Neuronal stem cell (in vitro differentiated cells): ENCODE data around the gene AIG1.

Source experiments
- DNase-seq: peaks from one replicate; pipeline ENCODE4 v3.0.0-alpha.2; 2013; ENCODE audit warnings: low spot score
- H2AFZ ChIP-seq: one replicate; pipeline ENCODE4 v1.6.1; 2013; ENCODE audit warnings: mild to moderate bottlenecking, low read length, inconsistent platforms
- H2AK5ac ChIP-seq: 2 replicates; pipeline ENCODE4 v1.6.1; 2013; ENCODE audit warnings: low read depth, mild to moderate bottlenecking, inconsistent platforms, low read length, moderate library complexity, mixed read lengths
- H2BK120ac ChIP-seq: 2 replicates; pipeline ENCODE4 v1.6.1; 2013; ENCODE audit warnings: low read depth, mild to moderate bottlenecking, inconsistent platforms, low read length, moderate library complexity, mixed read lengths
- H2BK12ac ChIP-seq: one replicate; pipeline ENCODE4 v1.6.1; 2013; ENCODE audit warnings: low read length, inconsistent platforms
- H2BK15ac ChIP-seq: 2 replicates; pipeline ENCODE4 v1.6.1; 2013; ENCODE audit warnings: mild to moderate bottlenecking, low read length, inconsistent platforms, mixed read lengths
- H2BK5ac ChIP-seq: one replicate; pipeline ENCODE4 v1.6.1; 2013; ENCODE audit warnings: inconsistent platforms, mild to moderate bottlenecking, low read length, moderate library complexity
- H3K14ac ChIP-seq: one replicate; pipeline ENCODE4 v1.6.1; 2013; ENCODE audit warnings: low read length, inconsistent platforms
- H3K18ac ChIP-seq: 2 replicates; pipeline ENCODE4 v1.6.1; 2013; ENCODE audit warnings: low read length, inconsistent platforms
- H3K23ac ChIP-seq: 2 replicates; pipeline ENCODE4 v1.6.1; 2013; ENCODE audit warnings: low read depth, mild to moderate bottlenecking, mixed read lengths, low read length, inconsistent platforms; ENCODE audit not compliant: poor library complexity
- H3K27ac ChIP-seq: replicated peaks from 3 replicates; pipeline ENCODE4 v1.5.1; 2013; ENCODE audit warnings: low read length, inconsistent platforms
- H3K27me3 ChIP-seq, 3 experiments: 2 replicates each; pipeline ENCODE4 v1.6.1; 2013; ENCODE audit warnings: low read length in 3 of 3, mild to moderate bottlenecking in 2 of 3, inconsistent platforms in 1 of 3, low read depth in 1 of 3, mixed read lengths in 1 of 3, moderate library complexity in 1 of 3; ENCODE audit not compliant: control insufficient read depth in 3 of 3, insufficient read depth in 3 of 3
- H3K36me3 ChIP-seq, 2 donors: replicated peaks in 1 of 2; 2 replicates each; pipeline ENCODE4 v1.6.1; 2013; ENCODE audit warnings: low read length in 2 of 2; ENCODE audit not compliant: control insufficient read depth in 2 of 2, insufficient read depth in 2 of 2
- H3K4ac ChIP-seq: 2 replicates; pipeline ENCODE4 v1.6.1; 2013; ENCODE audit warnings: inconsistent platforms, mild to moderate bottlenecking, low read length, moderate library complexity
- H3K4me1 ChIP-seq, 2 donors: 1 replicate in 1 of 2; 2 replicates in 1 of 2; pipeline ENCODE4 v1.6.1; 2013; ENCODE audit warnings: low read length in 2 of 2, low read depth in 1 of 2; ENCODE audit not compliant: control insufficient read depth in 2 of 2, insufficient read depth in 1 of 2
- H3K4me2 ChIP-seq: one replicate; pipeline ENCODE4 v1.6.1; 2013; ENCODE audit warnings: mild to moderate bottlenecking, low read length, inconsistent platforms; ENCODE audit not compliant: insufficient read depth, poor library complexity, severe bottlenecking
- H3K4me3 ChIP-seq, 2 donors: 2 replicates each; pipeline ENCODE4 v1.5.1; 2013; ENCODE audit warnings: low read length in 2 of 2, mild to moderate bottlenecking in 2 of 2, inconsistent platforms in 1 of 2, moderate library complexity in 1 of 2
- H3K79me1 ChIP-seq: one replicate; pipeline ENCODE4 v1.6.1; 2013; ENCODE audit warnings: low read depth, mild to moderate bottlenecking, inconsistent platforms, low read length, moderate library complexity
- H3K9ac ChIP-seq: one replicate; pipeline ENCODE4 v1.6.1; 2013; ENCODE audit warnings: mild to moderate bottlenecking, low read depth, low read length, inconsistent platforms; ENCODE audit not compliant: poor library complexity
- H3K9me3 ChIP-seq, 2 donors: replicated peaks in 1 of 2; 2 replicates each; pipeline versions ENCODE3 to v1.6.1; 2013; ENCODE audit warnings: low read length in 2 of 2, mild to moderate bottlenecking in 2 of 2, inconsistent platforms in 1 of 2, low read depth in 1 of 2, mixed read lengths in 1 of 2, moderate library complexity in 1 of 2; ENCODE audit not compliant: control insufficient read depth in 2 of 2, insufficient read depth in 1 of 2
- H4K8ac ChIP-seq: one replicate; pipeline ENCODE4 v1.6.1; 2013; ENCODE audit warnings: low read depth, mild to moderate bottlenecking, inconsistent platforms, low read length, moderate library complexity
- H4K91ac ChIP-seq: one replicate; pipeline ENCODE4 v1.6.1; 2013; ENCODE audit warnings: low read length, low read depth, mild to moderate bottlenecking, inconsistent platforms; ENCODE audit not compliant: poor library complexity
- WGBS, 2 donors: extraction: QIAGEN DNeasy Blood & Tissue Kit; methylation state at CpG; one replicate each; pipeline ENCODE4 v1.1.7; 2013; ENCODE audit warnings: missing lambda C conversion rate in 2 of 2, mixed read lengths in 1 of 2; ENCODE audit not compliant: insufficient read length in 2 of 2, insufficient replicate concordance in 1 of 2; ENCODE audit errors: extremely low coverage in 2 of 2; 5-methylcytosine and 5-hydroxymethylcytosine counted together

Gene AIG1

DNA sequence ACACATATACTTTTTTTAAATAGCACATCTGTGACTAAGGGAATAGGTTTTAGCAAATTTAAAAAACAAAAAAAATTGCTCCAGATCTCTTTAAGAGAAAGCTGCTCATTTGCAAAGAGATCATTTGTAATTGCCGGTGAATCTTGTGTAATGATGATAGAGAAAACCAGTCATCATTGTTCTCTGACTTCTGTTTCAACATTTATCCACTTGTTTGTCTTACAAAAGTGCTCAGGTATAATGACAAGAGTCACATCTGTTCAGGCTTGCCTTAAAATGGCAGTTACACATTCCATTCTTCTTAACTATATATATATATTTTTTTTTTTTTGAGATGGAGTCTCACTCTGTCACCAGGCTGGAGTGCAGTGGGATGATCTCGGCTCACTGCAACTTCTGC lies 165.2 kb downstream of the AIG1 start:
- Histone ChIP-seq H4K91ac (no peak overlapping the region), H3K4ac (no peak overlapping the region), H3K27ac (no peak overlapping the region), H3K9ac (no peak overlapping the region), H2AK5ac (no peak overlapping the region), H3K36me3 (no peaks in the 10 kb centered on the region), H2BK15ac (no peak overlapping the region), H3K27me3 (no peaks in the 10 kb centered on the region), H3K14ac (no peak overlapping the region), H3K18ac (no peak overlapping the region), H3K23ac (no peak overlapping the region), H3K4me1 (peaks cover 0 to 6% of the 10 kb centered on the region in 2 donors), H2BK12ac (no peak overlapping the region), H3K79me1 (no peaks in the 10 kb centered on the region), H2BK5ac (no peak overlapping the region), H4K8ac (no peak overlapping the region), H2BK120ac (no peak overlapping the region), H3K4me2 (no peak overlapping the region), H3K4me3 (no peak overlapping the region), H3K9me3 (peaks cover 0 to 1% of the 10 kb centered on the region in 2 donors), H2AFZ (no peak overlapping the region)
- no peak for DNase-seq
- WGBS, 2 donors, result no CpG with 5 or more reads among the region's 2 CpGs

DNA sequence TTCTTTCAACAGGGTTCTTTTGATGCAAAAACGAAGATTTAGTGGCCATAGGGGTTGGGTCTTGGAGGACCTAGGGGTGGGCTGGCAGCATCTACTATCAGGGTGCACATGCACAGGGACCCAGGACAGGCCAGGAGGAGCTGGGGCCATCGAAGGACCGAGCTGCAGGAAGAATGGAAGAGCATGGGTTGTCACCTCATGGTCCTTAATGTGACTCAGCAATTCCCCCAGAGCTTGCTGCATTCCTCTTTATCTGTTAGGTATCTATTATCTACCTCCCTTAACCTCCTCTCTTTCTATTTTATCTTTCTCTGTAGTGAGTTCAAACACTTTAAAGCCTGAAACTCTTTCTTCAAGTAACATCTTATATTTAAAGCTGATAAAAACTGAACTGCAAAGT lies 167.0 kb downstream of the AIG1 start:
- H4K8ac ChIP-seq, result no peak overlapping the region
- no peak overlapping the region for H4K91ac ChIP-seq
- no peak overlapping the region for H3K18ac ChIP-seq
- H2BK120ac ChIP-seq, result no peak overlapping the region
- no peak overlapping the region for H2AK5ac ChIP-seq
- DNase-seq, result no peak
- H2AFZ ChIP-seq, result no peak overlapping the region
- H3K79me1 ChIP-seq, result no peaks in the 10 kb centered on the region
- no CpG with 5 or more reads among the region's 3 CpGs for WGBS, 2 donors
- no peak overlapping the region for H3K4ac ChIP-seq
- H3K9ac ChIP-seq, result no peak overlapping the region
- no peak overlapping the region for H3K4me2 ChIP-seq
- H2BK15ac ChIP-seq, result no peak overlapping the region
- H3K23ac ChIP-seq, result no peak overlapping the region
- peaks cover 0 to 1% of the 10 kb centered on the region in 2 donors for H3K9me3 ChIP-seq
- H3K27me3 ChIP-seq, result no peaks in the 10 kb centered on the region
- no peaks in the 10 kb centered on the region for H3K36me3 ChIP-seq
- no peak overlapping the region for H2BK12ac ChIP-seq
- no peak overlapping the region for H3K4me3 ChIP-seq
- H2BK5ac ChIP-seq, result no peak overlapping the region
- no peak overlapping the region for H3K14ac ChIP-seq
- H3K4me1 ChIP-seq, result peaks cover 0 to 6% of the 10 kb centered on the region in 2 donors
- H3K27ac ChIP-seq, result no peak overlapping the region

DNA sequence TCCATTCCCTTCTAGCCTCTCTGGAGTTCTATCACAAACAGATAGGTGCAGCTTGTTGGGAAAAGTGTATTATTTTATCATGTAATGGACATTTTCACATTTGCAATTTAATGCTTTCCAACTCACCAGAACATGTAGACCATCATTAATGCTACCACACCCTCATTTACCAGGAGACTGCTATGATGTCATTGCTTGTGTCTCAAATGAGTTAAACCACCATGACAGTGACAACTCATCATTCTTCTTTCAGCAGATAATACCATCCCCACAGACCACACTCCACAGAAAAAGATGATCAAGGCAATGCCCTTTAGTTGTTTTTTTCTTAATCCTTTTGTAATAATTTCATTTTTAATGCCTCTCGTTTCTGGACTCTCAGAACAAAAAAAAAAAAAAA lies 168.7 kb downstream of the AIG1 start:
- H2AK5ac ChIP-seq, result no peak overlapping the region
- no peaks in the 10 kb centered on the region for H3K9me3 ChIP-seq
- H2AFZ ChIP-seq, result no peak overlapping the region
- no peaks in the 10 kb centered on the region for H3K36me3 ChIP-seq
- H3K23ac ChIP-seq, result no peak overlapping the region
- WGBS, 2 donors, result no CpG with 5 or more reads among the region's 1 CpG
- H3K9ac ChIP-seq, result no peak overlapping the region
- H3K27ac ChIP-seq, result no peak overlapping the region
- no peaks in the 10 kb centered on the region for H3K27me3 ChIP-seq
- H3K4me3 ChIP-seq, result no peak overlapping the region
- H2BK120ac ChIP-seq, result no peak overlapping the region
- no peak for DNase-seq
- H2BK15ac ChIP-seq, result no peak overlapping the region
- H4K8ac ChIP-seq, result no peak overlapping the region
- H3K14ac ChIP-seq, result no peak overlapping the region
- H4K91ac ChIP-seq, result no peak overlapping the region
- H2BK5ac ChIP-seq, result no peak overlapping the region
- no peaks in the 10 kb centered on the region for H3K79me1 ChIP-seq
- H3K4ac ChIP-seq, result no peak overlapping the region
- H3K4me1 ChIP-seq, result no peaks in the 10 kb centered on the region
- H3K4me2 ChIP-seq, result no peak overlapping the region
- no peak overlapping the region for H3K18ac ChIP-seq
- no peak overlapping the region for H2BK12ac ChIP-seq

DNA sequence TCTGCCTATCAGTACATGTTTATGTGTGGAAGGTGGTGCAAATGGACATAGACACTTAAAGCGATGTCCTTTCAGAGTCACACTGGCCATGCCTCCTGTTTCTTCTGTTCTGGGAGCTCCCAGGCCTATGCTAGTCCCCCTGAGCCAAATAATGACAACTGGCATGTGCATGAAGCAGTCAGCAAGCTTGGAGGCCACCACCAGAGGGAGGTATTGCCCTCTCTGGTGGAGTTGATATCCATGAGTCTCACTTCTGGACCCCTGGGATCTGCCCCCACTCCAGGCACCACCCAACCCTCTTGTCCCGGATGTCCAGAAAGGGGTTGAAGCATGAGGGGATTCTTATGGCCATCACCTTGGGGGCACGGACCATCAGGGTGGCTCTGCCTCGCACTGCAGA lies 172.2 kb downstream of the AIG1 start:
- Histone ChIP-seq H3K4ac (no peak overlapping the region), H3K4me3 (no peak overlapping the region), H3K27me3 (no peaks in the 10 kb centered on the region), H3K9ac (no peak overlapping the region), H2BK120ac (no peak overlapping the region), H3K27ac (no peak overlapping the region), H2BK15ac (no peak overlapping the region), H2BK5ac (no peak overlapping the region), H3K9me3 (no peaks in the 10 kb centered on the region), H3K79me1 (no peaks in the 10 kb centered on the region), H3K4me1 (no peaks in the 10 kb centered on the region), H3K23ac (peak overlapping the region; percentile 26), H3K36me3 (no peaks in the 10 kb centered on the region), H3K4me2 (no peak overlapping the region), H4K91ac (no peak overlapping the region), H2AK5ac (no peak overlapping the region), H2BK12ac (no peak overlapping the region), H3K18ac (no peak overlapping the region), H3K14ac (no peak overlapping the region), H2AFZ (no peak overlapping the region), H4K8ac (no peak overlapping the region)
- DNase-seq, result peak; percentile 21
- no CpG with 5 or more reads among the region's 4 CpGs for WGBS, 2 donors
